Fibroblast of pulmonary artery (primary cell): ENCODE measurements around the gene C11orf24.

Source experiments
- DNase-seq: peaks from one replicate; pipeline ENCODE4 v3.0.0-alpha.2; 2010; ENCODE audit warnings: low read depth
- H3K4me3 ChIP-seq: replicated peaks from 2 replicates; pipeline ENCODE4 v1.5.1; 2011; ENCODE audit warnings: low read depth, mild to moderate bottlenecking, control low read depth, low read length, moderate library complexity
- CTCF ChIP-seq: IDR thresholded peaks from 2 replicates; pipeline ENCODE4 v1.5.1; 2011; ENCODE audit warnings: mild to moderate bottlenecking, control low read depth, low read length, inconsistent platforms; ENCODE audit errors: missing control alignments

Gene C11orf24

GRCh38 chr11:68267881-68268240, 3.9 kb downstream of the C11orf24 start:
- no peak for DNase-seq
- no peak for TF ChIP-seq CTCF
- no peak overlapping the region for H3K4me3 ChIP-seq

- no peak for DNase-seq
- TF ChIP-seq CTCF = no peak
- no peak overlapping the region for H3K4me3 ChIP-seq
Observed at GRCh38 chr11:68266936-68267880, 4.6 kb downstream of the C11orf24 start.

GRCh38 chr11:68266121-68266891, 5.5 kb downstream of the C11orf24 start:
- DNase-seq = no peak
- no peak overlapping the region for H3K4me3 ChIP-seq
- TF ChIP-seq CTCF = no peak

GRCh38 chr11:68264741-68265540, 6.8 kb downstream of the C11orf24 start:
- no peak for TF ChIP-seq CTCF
- H3K4me3 ChIP-seq = no peak overlapping the region
- DNase-seq = no peak

- H3K4me3 ChIP-seq = no peak overlapping the region
- no peak for TF ChIP-seq CTCF
Observed at GRCh38 chr11:68264244-68264643, 7.5 kb downstream of the C11orf24 start.

GRCh38 chr11:68263444-68264035, 8.2 kb downstream of the C11orf24 start:
- no peak for TF ChIP-seq CTCF
- no peak overlapping the region for H3K4me3 ChIP-seq
- DNase-seq = no peak

More at GRCh38 chr11:68264244-68264643, 7.5 kb downstream of the C11orf24 start:
- no peak for DNase-seq
